ENCODE measurements around the gene SHFL. TPM values are rescaled to one million over a fixed set of nuclear protein-coding genes. Genes with fewer than 3 reads are reported as not detected.
A peak's percentile ranks its signal among the peaks of the same experiment; 100 is the strongest.

Gene SHFL
- total RNA-seq, 1 experiment from 2014 or later, result 21.1 TPM

DNA sequence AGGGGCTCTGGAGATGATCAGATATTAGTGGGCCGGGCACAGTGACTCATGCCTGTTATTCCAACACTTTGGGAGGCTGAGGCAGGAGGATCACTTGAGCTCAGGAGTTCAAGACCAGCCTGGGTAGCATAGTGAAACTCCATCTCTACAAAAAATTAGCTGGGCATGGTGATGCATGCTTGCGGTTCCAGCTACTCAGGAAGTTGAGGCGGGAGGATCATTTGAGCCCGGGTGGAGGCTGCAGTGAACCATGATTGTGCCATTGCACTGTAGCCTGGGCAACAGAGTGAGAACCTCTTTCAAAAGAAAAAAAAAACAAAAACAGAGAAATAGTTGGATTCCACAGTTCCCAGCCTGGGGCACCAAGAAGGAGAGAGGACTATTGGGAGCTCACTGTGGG lies 17.9 kb upstream of the SHFL start:
- Histone ChIP-seq H3K23me2 (ENCODE audit: insufficient read length, low read depth, low read length, poor library complexity, severe bottlenecking) (no peaks in the 10 kb centered on the region), H4K8ac (replicated peaks; ENCODE audit: insufficient read length, low read depth, low read length) (no peak overlapping the region), H3K27me3 (ENCODE audit: insufficient read depth, low read length) (no peaks in the 10 kb centered on the region; the same call in 1 of the 2 replicates), H3T11ph (ENCODE audit: low read length) (no peak overlapping the region), H3K9me3 (ENCODE audit: control insufficient read depth, low read depth, low read length) (no peaks in the 10 kb centered on the region), H3K18ac (ENCODE audit: insufficient read length, low read depth, low read length) (no peak overlapping the region), H2BK120ac (ENCODE audit: low read depth, low read length, poor library complexity, severe bottlenecking) (no peak overlapping the region), H4K91ac (ENCODE audit: insufficient read length, low read depth, low read length) (no peak overlapping the region), H3K79me1 (ENCODE audit: insufficient read depth, low read depth, low read length, poor library complexity, severe bottlenecking) (no peaks in the 10 kb centered on the region), H3K9ac (ENCODE audit: extremely low read depth, insufficient read length, low read length) (no peak overlapping the region), H3K27ac (ENCODE audit: insufficient read length, low read depth, low read length) (no peak overlapping the region), H3K56ac (ENCODE audit: insufficient read length, low read depth, low read length) (no peak overlapping the region), H3K79me2 (ENCODE audit: insufficient read depth, low read length) (no peaks in the 10 kb centered on the region), H3K4me1 (ENCODE audit: insufficient read depth, low read length) (no peaks in the 10 kb centered on the region; the same call in 1 of the 2 replicates), H2BK12ac (ENCODE audit: insufficient read length, low read depth, low read length) (no peak overlapping the region), H2AK5ac (ENCODE audit: insufficient read length, low read length) (no peak overlapping the region), H2BK15ac (ENCODE audit: low read depth, low read length) (no peak overlapping the region), H3K23ac (ENCODE audit: insufficient read length, low read depth, low read length) (no peak overlapping the region), H3K14ac (ENCODE audit: insufficient read depth, low read length) (no peak overlapping the region), H4K20me1 (ENCODE audit: control insufficient read depth, insufficient read depth, insufficient read length) (peaks cover 5% of the 10 kb centered on the region), H2AFZ (ENCODE audit: low read length) (no peak overlapping the region), H3K4me2 (ENCODE audit: insufficient read depth, insufficient read length, low read length) (no peak overlapping the region), H2BK20ac (ENCODE audit: low read depth, low read length, poor library complexity, severe bottlenecking) (no peak overlapping the region), H3K4ac (ENCODE audit: low read depth, low read length) (no peak overlapping the region), H2BK5ac (ENCODE audit: insufficient read length, low read length) (no peak overlapping the region), H4K5ac (ENCODE audit: insufficient read length, low read depth, low read length) (no peak overlapping the region)
- H3K4me3 Mint-ChIP-seq, result no peak overlapping the region; a peak in 1 of 5 replicates
- no peak for TF ChIP-seq CTCF (conservative IDR thresholded peaks at IDR 0.05)
- no peak for DNase-seq
- H3K4me1 Mint-ChIP-seq, result peaks cover 13 to 18% of the 10 kb centered on the region in 2 experiments
- H3K27ac Mint-ChIP-seq, result peak overlapping the region in 1 of 3 experiments; percentile 52; a peak in 1 of 7 replicates
- peaks cover 33% of the 10 kb centered on the region for H3K27me3 Mint-ChIP-seq (ENCODE audit: low read depth)
- peaks cover 0 to 2% (median 0%) of the 10 kb centered on the region in 3 experiments; a peak in 2 of 7 replicates for H3K36me3 Mint-ChIP-seq (ENCODE audit: insufficient read depth in 1 of 3, low read depth in 3 of 3)
- H3K9me3 Mint-ChIP-seq, result peaks cover 3 to 7% of the 10 kb centered on the region in 2 experiments
- WGBS (ENCODE audit: extremely low coverage, insufficient read length, low lambda C conversion rate), result no CpG with 5 or more reads among the region's 4 CpGs

All from H9 (cell line).